HG03460 (cell line): Measurements from ENCODE around the gene ZCCHC7.

Experiments used
- ATAC-seq: cut with Tn5 transposase; IDR thresholded peaks from one replicate; pipeline ENCODE4 v1.9.1; 2021; ENCODE audit not compliant: unreplicated experiment

ZCCHC7 gene

DNA sequence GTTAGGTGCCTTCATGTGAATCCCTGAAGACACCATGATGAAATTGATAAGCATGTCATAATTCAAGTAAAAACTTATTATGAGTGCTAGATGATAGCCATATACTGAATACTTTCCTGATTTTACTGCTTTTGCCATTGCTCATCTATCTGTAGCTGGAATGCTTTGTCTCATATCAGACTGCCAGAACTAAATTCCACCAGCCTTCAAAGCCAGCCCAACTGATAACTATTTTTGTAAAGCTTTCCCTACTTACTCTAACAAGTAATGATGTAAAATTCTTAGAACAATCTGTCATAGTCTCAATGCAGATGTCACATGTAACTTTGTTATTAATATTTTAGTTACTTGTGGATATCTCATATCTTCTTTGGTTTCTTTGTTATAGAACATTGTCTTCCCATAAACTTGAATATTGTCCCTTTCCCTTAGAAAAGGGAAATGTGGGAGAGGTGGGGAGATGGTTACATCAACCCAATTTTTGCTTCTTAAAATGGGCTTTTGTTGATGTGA, 128.3 kb downstream of the ZCCHC7 start:
- ATAC-seq: no peak

DNA sequence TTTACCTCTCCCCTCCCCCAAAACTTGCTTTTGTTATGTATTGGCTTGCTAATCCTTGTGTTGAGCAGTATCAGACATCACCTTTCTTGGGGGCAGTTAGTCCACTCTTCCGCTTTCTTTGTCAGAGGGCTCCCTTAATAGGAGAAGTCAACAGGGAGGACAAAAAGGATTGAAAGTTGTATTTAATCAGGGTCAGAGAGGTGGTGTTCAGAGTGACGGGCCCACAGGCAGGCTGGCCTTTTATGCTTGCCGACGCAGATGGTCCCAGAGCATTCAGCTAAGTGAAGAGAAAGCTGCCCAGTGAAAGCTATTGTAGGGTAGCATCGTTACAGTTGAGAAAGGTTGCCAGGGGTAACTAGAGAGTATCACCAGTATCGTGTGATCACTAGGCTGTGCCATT, 131.1 kb downstream of the ZCCHC7 start:
- ATAC-seq: peak; percentile 74

DNA sequence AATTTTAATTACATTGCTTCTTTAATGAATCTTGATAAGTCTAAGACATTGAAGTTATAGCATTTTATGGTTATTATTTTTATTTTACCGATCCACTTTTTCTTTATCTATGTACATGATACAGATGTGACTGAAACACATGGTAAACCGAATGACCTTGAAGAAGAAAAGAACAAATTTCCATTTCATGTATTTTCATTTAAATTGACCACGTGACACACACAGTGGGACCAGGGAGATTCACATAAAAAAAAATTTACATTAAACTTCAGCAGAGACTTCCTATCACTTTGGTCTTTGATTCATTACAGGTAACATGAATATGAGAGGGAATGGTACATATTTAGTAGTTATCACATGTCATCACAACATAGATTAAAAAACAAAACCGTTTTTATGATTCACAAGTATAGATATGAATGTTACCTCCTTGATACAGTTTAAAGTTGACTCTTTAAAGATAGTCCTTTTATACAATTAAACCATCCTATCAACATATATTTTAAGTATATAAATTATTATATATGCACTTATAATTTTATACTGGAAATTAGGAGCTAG, 133.1 kb downstream of the ZCCHC7 start:
- no peak for ATAC-seq

DNA sequence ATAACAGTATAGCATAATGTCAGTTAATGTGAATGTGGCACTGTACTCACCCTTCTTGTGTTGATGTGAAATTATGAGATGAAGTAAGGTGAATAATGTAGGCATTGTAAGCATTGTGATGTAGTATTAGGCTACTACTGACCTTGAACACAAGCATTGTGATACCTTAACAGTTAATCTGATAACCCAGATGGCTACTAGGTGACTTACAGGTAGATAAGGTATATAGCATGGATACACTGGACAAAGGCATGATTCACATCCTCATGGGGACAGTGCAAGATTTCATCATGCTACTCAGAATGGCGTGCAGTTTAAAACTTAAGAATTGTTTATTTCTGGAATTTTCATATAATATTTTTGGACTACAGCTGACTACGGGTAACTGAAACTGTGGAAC, 134.8 kb downstream of the ZCCHC7 start:
- ATAC-seq: no peak

DNA sequence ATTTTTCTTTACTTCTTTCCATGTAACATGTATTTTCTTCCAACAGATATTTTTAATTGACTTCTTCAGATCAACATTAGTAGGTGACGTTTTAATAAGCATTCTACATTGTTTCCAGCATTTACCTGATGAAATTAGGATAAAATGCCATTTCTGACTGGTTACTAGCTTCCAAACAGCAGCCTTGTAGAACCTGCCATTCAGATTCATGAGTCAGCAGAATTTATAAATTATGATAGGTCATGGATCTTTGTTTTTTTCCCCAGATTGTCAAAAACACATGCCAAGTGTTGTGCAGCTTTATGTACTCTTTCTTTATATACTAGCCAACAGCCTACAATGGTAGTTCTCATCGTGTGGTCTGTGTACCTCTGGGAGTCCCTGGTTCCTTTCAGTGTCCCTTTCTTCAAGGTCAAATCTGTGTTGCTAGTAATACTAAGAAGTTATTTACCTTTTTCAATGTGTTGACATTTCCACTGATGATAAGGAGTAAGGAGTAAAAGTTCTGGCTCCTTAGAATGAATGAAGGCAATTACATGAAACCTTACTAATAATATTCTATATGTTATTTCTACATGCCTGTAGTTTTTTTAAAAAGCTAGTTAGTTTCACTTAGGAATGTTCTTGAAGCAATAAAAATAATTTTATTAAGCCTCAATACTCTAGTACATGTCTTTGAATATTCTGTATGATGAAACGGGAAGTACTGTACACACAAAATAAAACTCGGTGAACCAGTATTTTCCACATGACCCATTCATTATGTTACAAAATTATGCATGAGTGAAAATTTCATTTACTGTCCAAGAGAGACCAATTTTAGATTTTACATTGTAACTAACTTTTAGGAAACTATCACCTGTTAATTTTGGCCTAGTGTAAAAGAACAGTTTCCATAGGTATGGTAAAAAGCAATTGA, 135.8 kb downstream of the ZCCHC7 start:
- ATAC-seq: no peak

DNA sequence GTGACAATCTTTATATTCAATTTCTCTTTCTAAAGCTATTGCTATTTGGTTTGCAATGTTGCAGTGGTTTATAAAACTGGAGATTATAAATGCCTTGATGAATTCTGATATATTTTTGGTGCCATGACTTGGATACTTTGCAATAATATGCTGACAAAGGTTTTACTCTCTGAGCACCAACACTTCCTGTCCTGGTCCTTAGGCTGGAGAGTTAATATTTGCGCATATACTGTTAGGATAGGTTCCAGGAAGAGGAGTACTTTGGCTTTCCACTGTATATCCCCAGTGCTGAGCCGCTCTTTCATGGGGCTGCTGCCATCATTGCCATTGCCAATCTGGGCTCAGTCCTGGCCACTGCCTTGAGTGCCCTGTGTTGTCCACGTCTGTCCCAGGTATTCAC, 139.6 kb downstream of the ZCCHC7 start:
- no peak for ATAC-seq

DNA sequence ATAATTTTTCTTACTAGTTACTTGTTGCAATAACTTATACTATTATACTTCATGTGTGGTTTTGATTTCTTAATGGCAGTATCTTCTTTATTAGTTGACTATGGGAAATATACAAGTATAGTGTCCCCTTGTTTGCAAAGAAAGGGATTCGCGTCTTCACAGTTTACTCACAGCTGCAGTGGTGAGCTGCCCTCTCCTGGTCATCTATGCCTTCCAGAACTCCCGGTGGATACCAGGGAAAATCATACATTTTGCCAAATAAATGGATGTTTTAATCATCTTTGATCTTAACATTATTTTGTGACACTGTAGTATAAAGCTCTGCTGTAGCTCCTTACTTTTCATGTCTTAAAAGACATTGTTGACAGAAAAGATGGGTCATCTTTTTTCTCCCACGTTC, 142.0 kb downstream of the ZCCHC7 start:
- ATAC-seq: no peak

DNA sequence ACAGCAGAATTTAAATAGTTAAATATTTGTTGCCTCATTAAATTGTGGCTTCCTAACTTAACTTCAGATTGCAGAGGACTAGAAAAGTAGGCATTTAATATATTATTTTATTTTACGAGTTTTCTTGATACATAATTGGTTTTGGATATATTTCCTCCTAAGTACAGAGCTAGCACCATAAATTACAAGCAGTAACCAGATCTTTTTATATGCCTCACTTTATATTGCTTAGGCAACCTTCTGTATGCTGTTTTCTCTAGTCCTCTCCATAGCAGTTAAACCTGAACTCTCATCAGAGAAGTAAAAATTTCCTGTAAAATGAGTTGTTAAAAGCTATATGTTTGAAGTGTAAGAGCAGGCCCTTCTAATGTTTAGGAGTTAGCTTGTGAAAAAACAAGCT, 144.2 kb downstream of the ZCCHC7 start:
- ATAC-seq: no peak

DNA sequence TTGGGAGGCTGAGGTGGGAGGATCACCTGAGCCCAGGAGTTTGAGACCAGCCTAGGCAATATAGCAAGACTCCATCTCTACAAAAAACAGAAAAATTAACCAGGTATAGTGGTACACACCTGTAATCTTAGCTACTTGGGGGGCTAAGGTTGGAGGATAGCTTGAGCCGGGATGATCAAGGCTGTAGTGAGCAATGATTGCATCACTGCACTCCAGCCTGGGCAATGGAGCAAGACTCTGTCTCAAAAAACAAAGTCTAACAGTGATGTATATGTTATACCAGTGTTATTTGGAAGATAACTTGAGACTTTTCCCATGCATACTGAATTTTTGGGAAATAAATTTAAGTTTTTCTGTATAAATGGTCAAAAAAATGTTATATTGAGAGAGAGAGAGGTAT, 146.3 kb downstream of the ZCCHC7 start:
- ATAC-seq: no peak

DNA sequence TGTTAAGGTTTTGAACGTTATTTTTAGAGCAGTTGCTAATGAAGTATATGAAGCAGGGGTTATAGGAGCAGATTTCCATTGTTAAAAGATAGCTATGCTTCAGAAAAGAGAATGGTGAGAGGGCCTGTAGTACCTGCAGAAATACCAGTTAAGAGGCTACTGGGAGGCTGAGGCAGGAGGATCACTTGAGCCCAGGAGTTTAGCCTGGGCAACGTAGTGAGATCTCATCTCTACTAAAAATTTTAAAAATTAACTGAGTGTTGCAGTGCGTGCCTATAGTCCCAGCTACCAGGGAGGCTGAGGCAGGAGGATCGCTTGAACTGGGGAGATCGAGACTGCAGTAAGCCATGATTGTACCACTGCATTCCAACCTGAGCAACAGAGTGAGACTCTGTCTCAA, 148.8 kb downstream of the ZCCHC7 start:
- no peak for ATAC-seq

DNA sequence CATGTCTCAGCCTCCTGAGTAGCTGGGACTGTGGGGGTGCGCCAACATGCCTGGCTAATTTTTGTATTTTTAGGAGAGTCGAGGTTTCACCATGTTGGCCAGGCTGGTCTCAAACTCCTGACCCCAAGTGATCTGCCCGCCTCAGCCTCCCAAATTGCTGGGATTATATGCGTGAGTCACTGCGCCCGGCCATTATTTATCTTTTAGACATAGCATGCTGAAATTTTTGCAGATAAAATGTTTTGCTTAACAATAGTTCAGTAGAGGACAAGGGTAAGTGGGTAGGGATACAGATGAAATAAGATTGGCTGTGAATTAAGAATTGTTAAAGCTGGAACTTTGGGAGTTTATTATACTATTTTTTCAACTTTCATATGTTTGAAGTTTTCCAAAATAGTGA, 151.3 kb downstream of the ZCCHC7 start:
- ATAC-seq: no peak

DNA sequence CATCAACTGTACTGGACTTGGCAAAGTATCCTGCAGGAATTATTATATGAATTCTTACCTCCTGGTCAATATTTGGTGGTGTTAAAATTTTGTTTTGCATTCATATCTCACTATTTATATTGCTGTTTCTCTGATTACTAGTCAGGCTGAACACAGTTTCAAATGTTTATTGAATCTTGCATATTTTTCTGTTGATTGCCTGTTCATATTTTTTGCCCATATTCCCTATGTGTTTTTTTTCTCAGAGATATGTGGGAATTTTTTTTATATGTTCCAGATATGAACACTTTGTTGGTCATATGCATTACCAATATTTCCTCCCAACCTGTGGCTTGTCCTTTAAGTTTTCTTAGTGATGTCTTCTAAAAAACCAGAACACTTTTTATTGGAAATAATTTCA, 153.2 kb downstream of the ZCCHC7 start:
- no peak for ATAC-seq

DNA sequence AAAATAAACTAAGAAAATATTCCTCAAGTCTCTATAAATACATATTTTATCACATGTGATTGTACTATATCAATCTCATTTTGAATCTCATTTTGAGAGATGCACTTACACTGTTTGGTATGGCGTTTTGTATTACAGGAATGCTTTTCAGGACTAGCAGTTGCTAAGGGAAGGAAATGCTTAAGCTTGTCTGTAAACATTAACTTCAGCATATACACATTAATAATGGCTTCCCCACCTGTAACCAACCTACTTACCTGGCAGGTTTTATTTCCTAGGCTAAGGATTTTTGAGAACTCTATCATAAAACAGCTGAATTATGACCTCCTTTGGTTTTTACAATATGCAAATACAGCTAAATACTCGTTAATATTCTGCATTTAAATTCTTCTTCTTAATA, 161.2 kb downstream of the ZCCHC7 start:
- no peak for ATAC-seq

DNA sequence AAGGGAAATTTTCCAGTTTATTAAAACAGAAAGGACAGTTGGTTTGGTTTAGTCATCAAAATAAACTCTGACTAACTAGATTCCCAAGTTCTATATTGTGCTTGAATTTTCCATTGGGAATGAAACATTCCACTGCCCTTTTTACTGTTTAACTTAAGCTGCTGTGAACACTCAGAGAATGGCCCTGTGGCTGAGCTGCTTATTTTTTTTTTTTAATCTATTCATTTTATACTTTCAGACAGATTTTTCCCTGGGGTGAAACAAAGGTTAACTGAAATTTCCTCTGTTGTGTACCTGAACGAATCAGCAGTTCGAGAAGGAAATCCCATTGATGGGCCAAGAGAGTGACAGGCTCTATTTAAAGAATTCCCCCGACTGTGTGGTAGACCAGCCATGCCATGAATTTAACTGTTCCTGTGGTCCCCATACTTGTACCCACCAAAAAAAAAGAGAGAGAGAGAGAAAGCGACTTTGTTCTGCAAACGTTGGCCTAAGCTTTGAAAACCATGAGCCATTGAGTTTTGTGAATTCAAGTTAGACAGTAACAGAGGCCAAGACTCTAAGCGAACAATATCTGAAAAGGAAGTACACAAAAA, 163.5 kb downstream of the ZCCHC7 start:
- peak; percentile 67 for ATAC-seq

DNA sequence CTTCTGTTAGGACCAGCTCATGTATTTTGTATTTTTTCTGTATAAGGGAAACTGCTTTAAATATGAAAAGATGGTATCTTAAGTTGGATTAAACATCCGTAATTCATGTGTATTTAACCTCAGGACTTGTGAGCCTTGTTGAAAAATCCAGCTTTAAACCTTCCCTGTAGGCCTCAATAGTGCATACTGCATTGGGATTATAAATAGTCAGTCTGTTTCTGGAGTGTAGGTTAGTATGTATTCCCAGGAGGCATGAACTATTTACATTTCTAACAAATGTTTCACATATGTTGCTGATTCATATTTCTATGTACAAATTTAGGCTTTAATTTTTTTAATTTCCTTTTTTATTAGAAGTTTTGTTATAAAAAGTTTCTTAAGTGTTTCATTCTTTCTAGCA, 164.3 kb downstream of the ZCCHC7 start:
- ATAC-seq: no peak

DNA sequence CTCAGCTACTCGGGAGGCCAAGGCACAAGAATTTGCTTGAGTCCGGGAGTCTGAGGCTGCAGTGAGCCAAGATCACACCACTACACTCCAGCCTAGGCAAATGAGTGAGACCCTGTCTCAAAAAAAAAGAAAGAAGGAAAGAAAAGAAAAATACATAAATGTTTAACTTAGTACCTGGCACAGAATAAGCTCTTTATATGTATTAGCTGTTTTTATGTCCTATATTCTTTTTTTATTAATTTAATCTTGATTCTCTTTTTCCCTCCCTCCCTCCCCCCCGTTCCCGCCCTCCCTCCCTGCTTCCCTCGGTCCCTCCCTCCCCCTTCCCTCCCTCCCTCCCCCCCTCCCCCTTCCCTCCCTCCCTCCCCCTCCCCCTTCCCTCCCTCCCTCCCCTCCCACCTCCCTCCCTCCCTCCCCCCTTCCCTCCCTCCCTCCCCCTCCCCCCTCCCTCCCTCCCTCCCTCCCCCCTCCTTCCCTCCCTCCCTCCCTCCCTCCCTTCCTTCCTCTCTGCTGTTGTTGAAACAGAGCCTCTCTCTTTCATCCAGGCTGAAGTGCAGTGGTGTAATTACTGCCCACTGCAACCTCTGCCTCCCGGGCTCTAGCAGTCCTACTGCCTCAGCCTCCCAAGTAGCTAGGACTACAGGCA, 166.3 kb downstream of the ZCCHC7 start:
- no peak for ATAC-seq

DNA sequence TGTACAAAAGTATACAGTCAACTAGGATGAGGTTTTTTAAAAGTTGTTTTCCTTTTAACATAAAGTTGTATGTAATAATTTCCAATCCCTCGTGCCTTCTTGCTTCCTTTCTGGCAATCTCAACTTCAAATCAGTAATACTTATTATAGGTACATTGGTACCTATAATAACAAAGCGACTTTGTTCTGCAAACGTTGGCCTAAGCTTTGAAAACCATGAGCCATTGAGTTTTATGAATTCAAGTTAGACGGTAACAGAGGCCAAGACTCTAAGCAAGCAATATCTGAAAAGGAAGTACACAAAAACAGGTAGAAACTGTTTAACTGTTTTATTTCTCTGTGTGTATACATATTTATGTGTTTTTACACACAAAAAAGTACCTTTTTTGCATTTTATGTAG, 166.9 kb downstream of the ZCCHC7 start:
- ATAC-seq: no peak

DNA sequence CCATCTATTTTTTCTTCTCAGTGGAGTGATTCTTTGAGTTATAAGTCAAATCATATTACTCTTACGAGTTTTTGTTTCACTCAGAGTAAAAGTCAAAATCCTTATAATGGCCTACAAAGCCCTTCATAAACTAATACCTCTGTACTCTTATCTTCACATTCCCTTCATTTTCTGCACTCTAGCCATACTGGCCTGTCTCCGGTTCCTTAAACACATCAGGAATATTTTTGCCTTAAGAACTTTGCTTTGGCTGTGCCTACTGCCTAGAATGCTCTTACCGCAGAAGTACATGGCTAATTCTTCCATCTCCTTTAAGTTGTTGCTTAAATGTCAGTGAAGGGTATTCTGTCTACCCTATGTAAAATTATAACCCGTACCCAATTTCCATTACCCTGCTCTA, 169.3 kb downstream of the ZCCHC7 start:
- no peak for ATAC-seq

DNA sequence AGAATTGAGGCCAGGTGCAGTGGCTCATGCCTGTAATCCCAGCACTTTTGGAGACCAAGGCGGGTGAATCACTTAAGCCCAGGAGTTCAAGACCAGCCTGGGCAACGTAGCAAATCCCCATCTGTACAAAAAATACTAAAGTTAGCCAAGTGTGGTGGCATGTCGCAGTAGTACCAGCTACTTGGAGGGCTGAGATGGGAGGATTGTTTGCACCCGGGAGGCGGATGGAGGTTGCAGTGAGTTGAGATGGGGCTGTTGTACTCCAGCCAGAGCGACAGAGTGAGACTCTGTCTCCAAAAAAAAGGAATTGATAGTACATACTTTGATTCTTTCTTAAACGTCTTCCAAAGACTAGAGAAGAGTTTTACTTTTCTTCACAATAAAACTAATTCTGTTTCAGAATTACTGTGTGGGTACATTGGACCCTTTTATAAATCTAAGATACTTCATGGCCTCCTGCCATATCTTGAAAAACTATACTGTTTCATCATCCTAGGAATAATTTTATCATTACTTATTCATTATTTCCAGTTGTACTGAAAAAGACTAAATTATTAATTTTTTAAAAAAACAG, 170.1 kb downstream of the ZCCHC7 start:
- no peak for ATAC-seq

DNA sequence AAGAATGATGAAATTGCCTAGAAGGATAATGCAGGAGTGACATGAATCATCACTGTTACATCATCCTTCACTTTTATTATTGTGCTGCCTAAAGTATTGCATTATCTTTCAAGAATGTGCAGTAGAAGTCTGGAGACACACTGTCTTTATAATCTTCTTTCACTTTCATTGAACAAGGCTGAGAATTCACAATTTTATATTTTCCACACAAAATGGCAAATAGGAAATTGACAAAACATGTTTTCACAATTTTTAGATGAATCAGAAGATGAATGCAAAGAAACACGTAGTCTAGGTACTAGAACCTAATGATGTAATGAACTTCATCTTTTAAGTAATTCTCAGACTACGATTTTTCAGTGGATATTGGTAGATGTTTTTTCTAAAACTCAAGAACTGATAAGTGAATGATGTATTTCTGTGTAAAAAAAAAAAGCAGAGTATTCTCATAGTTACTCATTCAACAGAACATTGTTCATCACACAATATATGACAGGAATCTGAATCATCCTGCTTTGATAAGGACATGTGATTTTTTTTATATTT, 170.6 kb downstream of the ZCCHC7 start:
- ATAC-seq: no peak
